LNCaP clone FGC (cell line): ENCODE results near the gene AHR.
A peak's percentile ranks its signal among the peaks of the same experiment; 100 is the strongest.

Source experiments
- DNase-seq: peaks from one replicate; pipeline ENCODE4 v3.0.0-alpha.2; 2011; ENCODE audit warnings: low read depth
- H3K4me3 ChIP-seq: 2 replicates; pipeline ENCODE4 v1.5.1; 2011; ENCODE audit warnings: mild to moderate bottlenecking, low read depth, low read length, control low read depth
- CTCF ChIP-seq: IDR thresholded peaks from 2 replicates; pipeline ENCODE4 v1.5.1; 2012; ENCODE audit warnings: mild to moderate bottlenecking; ENCODE audit not compliant: control insufficient read depth, insufficient read depth; ENCODE audit errors: extremely low read depth

Gene AHR

GRCh38 chr7:17319164-17320101, 21.0 kb downstream of the AHR start:
- no peak for TF ChIP-seq CTCF
- no peak overlapping the region for H3K4me3 ChIP-seq
- no peak for DNase-seq

- H3K4me3 ChIP-seq: no peak overlapping the region
- TF ChIP-seq CTCF: no peak
- DNase-seq: no peak
Observed at GRCh38 chr7:17320102-17320497, 21.6 kb downstream of the AHR start.

GRCh38 chr7:17320657-17321056, 22.2 kb downstream of the AHR start:
- TF ChIP-seq CTCF: no peak
- H3K4me3 ChIP-seq: no peak overlapping the region
- DNase-seq: no peak

- no peak for TF ChIP-seq CTCF
- no peak for DNase-seq
- no peak overlapping the region for H3K4me3 ChIP-seq
Observed at GRCh38 chr7:17325364-17325763, 26.9 kb downstream of the AHR start.

GRCh38 chr7:17326378-17326777, 27.9 kb downstream of the AHR start:
- H3K4me3 ChIP-seq: no peak overlapping the region
- no peak for DNase-seq
- no peak for TF ChIP-seq CTCF

GRCh38 chr7:17328641-17329040, 30.2 kb downstream of the AHR start:
- no peak overlapping the region for H3K4me3 ChIP-seq
- TF ChIP-seq CTCF: no peak
- DNase-seq: no peak

GRCh38 chr7:17329440-17329839, 31.0 kb downstream of the AHR start:
- TF ChIP-seq CTCF: no peak
- H3K4me3 ChIP-seq: no peak overlapping the region
- DNase-seq: peak; percentile 50
